Loucy (cell line): ENCODE results near the gene ZNF28.
"Not testable (repeated sequence)": the region's sequence is repeated elsewhere in the genome, so short reads cannot be mapped to it uniquely, and the experiment has no call there.

Source experiments
- H2AFZ ChIP-seq: fragments of 200-600 bp; sonication (generic); 2 replicates; pipeline ENCODE4 v1.6.0; 2016; ENCODE audit warnings: antibody characterized with exemption, mild to moderate bottlenecking, low read length, moderate library complexity
- H3F3A ChIP-seq: fragments of 200-600 bp; 2 replicates; pipeline ENCODE4 v1.6.0; 2016; ENCODE audit warnings: antibody characterized with exemption, low read depth, mild to moderate bottlenecking
- H3K27me3 ChIP-seq: fragments of 200-600 bp; sonication (generic); 2 replicates; pipeline ENCODE4 v1.6.1; 2014; ENCODE audit warnings: low read length, mild to moderate bottlenecking; ENCODE audit not compliant: insufficient read depth, poor library complexity, severe bottlenecking
- H3K36me3 ChIP-seq: fragments of 200-600 bp; sonication (generic); 2 replicates; pipeline ENCODE4 v1.6.1; 2016; ENCODE audit warnings: low read length; ENCODE audit not compliant: insufficient read depth
- H3K4me1 ChIP-seq: fragments of 200-600 bp; sonication (generic); 2 replicates; pipeline ENCODE4 v1.5.1; 2014; ENCODE audit warnings: low read length, mild to moderate bottlenecking; ENCODE audit not compliant: insufficient read depth, poor library complexity, severe bottlenecking
- H3K4me2 ChIP-seq: fragments of 200-600 bp; sonication (generic); 2 replicates; pipeline ENCODE4 v1.6.0; 2014; ENCODE audit warnings: antibody characterized with exemption, low read length, low read depth, mild to moderate bottlenecking; ENCODE audit not compliant: poor library complexity, severe bottlenecking
- H3K4me3 ChIP-seq: fragments of 200-600 bp; sonication (generic); 2 replicates; pipeline ENCODE4 v1.5.1; 2014; ENCODE audit warnings: low read length, mild to moderate bottlenecking, mixed read lengths; ENCODE audit not compliant: poor library complexity, severe bottlenecking
- H3K79me2 ChIP-seq: fragments of 200-600 bp; sonication (generic); 2 replicates; pipeline ENCODE4 v1.6.1; 2014; ENCODE audit warnings: low read length; ENCODE audit not compliant: insufficient read depth
- H3K9ac ChIP-seq: fragments of 200-600 bp; sonication (generic); 2 replicates; pipeline ENCODE4 v1.6.0; 2014; ENCODE audit warnings: mild to moderate bottlenecking, low read depth, low read length, moderate library complexity; ENCODE audit not compliant: poor library complexity, severe bottlenecking
- H3K9me2 ChIP-seq: fragments of 200-600 bp; sonication (generic); replicated peaks from 2 replicates; pipeline ENCODE4 v1.6.1; 2016; ENCODE audit warnings: low read depth, low read length, mixed read lengths
- H3K9me3 ChIP-seq: fragments of 200-600 bp; sonication (generic); 2 replicates; pipeline ENCODE4 v1.6.1; 2014; ENCODE audit warnings: mild to moderate bottlenecking, antibody characterized with exemption, low read length, low read depth; ENCODE audit not compliant: insufficient read depth
- H4K20me1 ChIP-seq: fragments of 200-600 bp; sonication (generic); 2 replicates; pipeline ENCODE4 v1.6.0; 2014; ENCODE audit warnings: antibody characterized with exemption, low read length, mild to moderate bottlenecking; ENCODE audit not compliant: insufficient read depth, poor library complexity, severe bottlenecking
- CTCF ChIP-seq: fragments of 200-600 bp; sonication (generic); conservative IDR thresholded peaks from 2 replicates; pipeline ENCODE4 v1.5.1; 2014; ENCODE audit warnings: mild to moderate bottlenecking, antibody characterized with exemption, low read length
- EZH2phosphoT487 ChIP-seq: fragments of 200-600 bp; IDR thresholded peaks from 2 replicates; pipeline ENCODE4 v1.6.1; 2018; ENCODE audit warnings: antibody characterized with exemption, mild to moderate bottlenecking, moderate library complexity, borderline replicate concordance

The ZNF28 gene

DNA sequence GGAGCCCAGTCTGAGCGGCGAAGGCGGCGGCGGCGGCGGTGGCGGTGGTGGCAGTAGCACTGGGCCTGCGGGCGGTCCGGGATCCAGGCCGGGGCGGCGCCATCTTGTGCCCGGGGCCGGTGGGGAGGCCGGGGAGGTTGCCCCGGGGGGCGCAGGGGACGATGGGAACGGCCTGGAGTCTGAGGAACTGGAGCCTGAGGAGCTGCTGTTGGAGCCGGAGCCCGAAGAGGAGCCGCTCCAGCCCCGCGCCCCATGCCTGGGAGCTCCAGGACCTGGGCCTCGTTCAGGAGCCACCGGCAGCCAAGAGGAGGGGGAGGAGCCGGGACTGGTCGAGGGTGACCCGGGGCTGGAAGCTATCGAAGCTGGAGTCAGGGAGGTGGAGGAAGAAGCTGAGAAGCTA, 11.6 kb downstream of the ZNF28 start:
- TF ChIP-seq EZH2phosphoT487, result no peak
- no peak for TF ChIP-seq CTCF
- Histone ChIP-seq H2AFZ (no peak overlapping the region), H3K9ac (no peak overlapping the region), H3K9me2 (no peaks in the 10 kb centered on the region), H3K27me3 (no peaks in the 10 kb centered on the region), H3K79me2 (no peaks in the 10 kb centered on the region), H3K36me3 (peaks cover 16% of the 10 kb centered on the region; the same call in 1 of the 2 replicates), H3K9me3 (no peaks in the 10 kb centered on the region), H3K4me2 (no peak overlapping the region), H3F3A (no peaks in the 10 kb centered on the region), H3K4me3 (no peak overlapping the region), H4K20me1 (no peaks in the 10 kb centered on the region), H3K4me1 (no peaks in the 10 kb centered on the region)

GRCh38 chr19:52799950-52800640, 21.3 kb downstream of the ZNF28 start:
- not testable (repeated sequence) for H3K4me2 ChIP-seq, H3K9me2 ChIP-seq, H2AFZ ChIP-seq, H3K27me3 ChIP-seq, H4K20me1 ChIP-seq, H3F3A ChIP-seq, H3K4me1 ChIP-seq, H3K79me2 ChIP-seq, H3K9ac ChIP-seq, H3K4me3 ChIP-seq
- Histone ChIP-seq H3K36me3 (peaks cover 51% of the 10 kb centered on the region; the same call in 1 of the 2 replicates), H3K9me3 (peaks cover 32% of the 10 kb centered on the region; the same call in 1 of the 2 replicates)

DNA sequence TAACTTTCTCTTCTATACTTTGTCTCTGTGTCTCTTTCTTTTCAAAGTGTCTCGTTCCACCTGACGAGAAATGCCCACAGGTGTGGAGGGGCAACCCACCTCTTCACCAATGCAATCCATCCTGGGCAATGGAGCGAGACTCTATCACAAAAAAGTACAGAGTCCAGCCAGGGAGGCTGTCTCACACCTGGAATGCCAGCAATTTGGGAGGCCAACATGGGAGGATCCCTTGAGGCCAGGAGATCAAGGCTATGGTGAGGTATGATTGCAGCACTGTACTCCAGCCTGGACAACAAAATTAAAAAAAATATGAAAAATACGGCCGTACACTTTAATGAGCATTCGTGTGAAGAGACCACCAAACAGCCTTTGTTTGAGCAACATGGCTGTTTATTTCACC, 32.0 kb downstream of the ZNF28 start:
- Histone ChIP-seq H3K79me2 (peaks cover 15% of the 10 kb centered on the region), H3K9me2 (no peaks in the 10 kb centered on the region), H4K20me1 (peaks cover under 1% of the 10 kb centered on the region), H3K36me3 (no peaks in the 10 kb centered on the region), H3K9ac (no peak overlapping the region), H3F3A (no peaks in the 10 kb centered on the region), H3K4me2 (no peak overlapping the region), H2AFZ (no peak overlapping the region), H3K4me3 (no peak overlapping the region), H3K9me3 (no peaks in the 10 kb centered on the region), H3K27me3 (no peaks in the 10 kb centered on the region), H3K4me1 (peaks cover 15% of the 10 kb centered on the region)
- no peak for TF ChIP-seq EZH2phosphoT487
- no peak for TF ChIP-seq CTCF

- H3K79me2 ChIP-seq, result peaks cover 15% of the 10 kb centered on the region
- H3K4me3 ChIP-seq, result peak within 1 kb of the TSS; percentile 85
- H3K4me2 ChIP-seq, result peak within 1 kb of the TSS; percentile 96
- H4K20me1 ChIP-seq, H3F3A ChIP-seq, H3K9me3 ChIP-seq, H3K27me3 ChIP-seq, H3K9me2 ChIP-seq, H3K36me3 ChIP-seq: not testable (repeated sequence)
- H3K4me1 ChIP-seq, result peaks cover 15% of the 10 kb centered on the region
- peak within 1 kb of the TSS; percentile 99 for H2AFZ ChIP-seq
- H3K9ac ChIP-seq, result peak within 1 kb of the TSS; percentile 77
These were observed 34.7 kb downstream of the ZNF28 start, which contains the start of gene ZNF600 for GRCh38 chr19:52786464-52787354. Gene ZNF600, minus strand, starts transcription at chr19:52786791. Its CDS starts 7,903 bp downstream, at chr19:52778888.
